AG08396 (cell line): ENCODE data around the gene KIT.
A peak's percentile ranks its signal among the peaks of the same experiment; 100 is the strongest.

Experiments used
- DNase-seq: peaks from one replicate; pipeline ENCODE4 v3.0.0; 2012; ENCODE audit warnings: low spot score, mixed read lengths

Gene KIT

GRCh38 chr4:54661169-54661568 is 3.4 kb downstream of the KIT start:
- no peak for DNase-seq

GRCh38 chr4:54661686-54662085 is 3.9 kb downstream of the KIT start:
- peak; percentile 76 for DNase-seq

DNA sequence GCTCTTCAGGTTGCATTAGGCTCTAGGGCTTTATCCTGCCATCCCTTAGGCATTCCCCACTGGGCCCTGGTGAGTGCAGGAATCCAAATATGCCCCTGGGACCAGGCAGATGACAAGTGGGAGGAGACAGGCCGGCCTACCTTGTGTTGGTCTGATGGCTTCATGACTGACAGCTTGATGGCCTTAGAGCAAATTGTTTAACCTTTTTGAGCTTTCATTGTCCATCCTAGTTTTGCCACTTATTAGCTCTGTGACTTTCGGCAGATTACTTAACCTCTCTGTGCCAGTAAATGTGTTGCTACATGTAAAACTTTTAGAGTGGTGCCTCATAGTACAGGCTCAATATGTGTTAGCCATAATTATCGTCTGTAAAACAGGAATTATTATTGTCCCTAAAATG is 4.4 kb downstream of the KIT start:
- DNase-seq: no peak

GRCh38 chr4:54662901-54663585 is 5.3 kb downstream of the KIT start:
- DNase-seq: no peak

DNA sequence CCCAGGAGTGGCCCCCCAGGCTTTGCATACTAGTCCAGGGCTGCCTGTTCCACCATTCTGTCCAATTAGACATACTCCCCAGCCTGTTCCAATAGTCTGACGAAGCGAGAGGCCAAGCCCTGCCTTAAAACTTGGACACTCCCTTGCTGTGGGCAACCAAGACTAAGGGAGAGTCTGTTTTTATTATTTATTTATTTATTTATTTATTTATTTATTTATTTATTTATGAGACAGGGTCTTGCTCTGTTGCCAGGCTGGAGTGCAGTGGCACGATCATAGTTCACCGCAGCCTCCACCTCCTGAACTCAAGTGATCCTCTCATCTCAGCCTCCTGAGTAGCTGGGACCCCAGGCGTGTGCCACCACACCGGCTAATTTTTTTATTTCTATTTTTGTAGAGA is 6.6 kb downstream of the KIT start:
- no peak for DNase-seq

DNA sequence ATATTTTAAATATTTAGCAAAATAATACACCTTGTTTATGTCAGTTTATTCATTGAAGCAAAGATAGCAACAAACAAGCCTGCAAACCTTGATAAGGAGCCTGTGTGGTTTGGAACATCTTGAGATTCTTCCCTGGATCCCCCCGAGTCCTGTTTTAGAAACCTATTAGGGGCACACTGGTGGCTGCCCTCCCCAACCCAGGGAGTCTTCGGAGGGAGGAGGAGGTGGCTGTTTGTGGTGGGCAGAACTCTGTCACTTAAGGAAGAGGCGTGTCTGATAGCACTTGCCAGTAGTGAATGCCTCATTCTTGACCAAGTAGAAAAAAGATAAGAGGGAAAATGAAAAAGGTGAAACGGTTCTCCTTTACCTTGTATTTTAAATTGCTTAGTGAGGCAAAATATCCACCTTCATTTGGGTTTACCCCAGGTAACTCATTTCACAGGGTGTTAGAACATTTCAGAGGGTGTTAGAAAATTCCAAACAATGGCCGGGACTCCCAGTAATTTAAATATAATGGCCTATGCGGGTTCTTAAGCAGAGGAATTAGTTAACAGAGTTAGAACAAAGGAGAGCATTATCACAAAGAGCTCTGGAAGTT is 10.4 kb downstream of the KIT start:
- DNase-seq: no peak

DNA sequence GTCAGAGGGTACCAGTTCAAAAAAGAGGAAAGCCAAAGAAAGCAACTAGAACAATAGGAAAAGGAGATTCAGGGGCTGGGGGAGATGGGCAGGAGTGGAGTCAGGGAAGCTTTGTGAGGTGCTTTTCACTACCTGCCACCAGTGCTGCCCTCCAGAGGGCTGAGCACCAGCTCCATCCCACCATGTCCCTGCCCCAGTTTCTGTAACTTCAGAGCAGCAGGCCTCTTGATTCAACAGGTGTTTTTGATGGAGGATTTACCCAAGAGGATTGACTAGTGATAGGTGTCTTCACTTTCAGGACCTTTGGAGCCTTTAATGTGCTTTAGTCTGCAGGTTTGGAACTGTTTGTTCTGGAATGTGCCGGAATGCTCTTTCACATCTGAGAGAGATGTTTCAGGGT is 12.1 kb downstream of the KIT start:
- no peak for DNase-seq

- no peak for DNase-seq
Measured at GRCh38 chr4:54675721-54676461, 18.1 kb downstream of the KIT start.

- DNase-seq: no peak
Measured at GRCh38 chr4:54676658-54677057, 18.9 kb downstream of the KIT start.

- no peak for DNase-seq
Measured at GRCh38 chr4:54677416-54677815, 19.7 kb downstream of the KIT start.

GRCh38 chr4:54677853-54678650 is 20.3 kb downstream of the KIT start:
- no peak for DNase-seq

DNA sequence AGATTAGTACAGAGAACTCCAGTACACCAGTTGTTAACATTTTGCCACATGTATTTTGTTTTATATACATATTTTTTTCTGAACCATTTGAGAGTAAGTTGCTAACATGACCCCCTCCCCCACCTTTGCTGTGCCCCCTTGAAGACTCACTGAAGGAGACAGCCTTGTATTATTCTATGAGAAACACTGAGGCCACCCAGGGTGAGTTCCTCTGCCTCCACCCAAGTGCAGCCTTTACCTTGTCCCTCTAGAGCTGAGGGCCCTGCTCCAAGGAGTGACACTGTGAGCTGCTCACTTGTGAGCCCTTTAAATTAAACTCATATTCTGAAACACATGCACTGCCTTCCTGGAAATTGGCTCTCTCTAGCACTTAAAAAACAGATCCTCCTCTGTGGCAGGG is 21.1 kb downstream of the KIT start:
- DNase-seq: no peak

DNA sequence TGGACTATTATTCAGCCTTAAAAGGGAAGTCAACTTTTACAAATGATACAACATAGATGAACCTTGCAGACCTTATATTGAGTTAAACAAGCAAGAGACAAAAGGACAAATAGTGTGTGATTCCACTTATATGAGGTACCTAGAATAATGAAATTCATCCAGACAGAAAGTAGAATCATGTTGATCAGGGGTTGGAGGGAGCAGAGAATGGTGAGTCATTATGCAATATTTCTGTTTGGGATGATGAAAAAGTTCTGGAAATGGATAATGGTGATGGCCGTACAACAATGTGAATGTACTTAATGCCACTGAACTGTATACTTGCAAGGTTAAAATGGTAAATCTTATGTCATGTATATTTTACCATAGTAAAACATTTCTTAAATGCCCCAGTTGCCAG is 22.1 kb downstream of the KIT start:
- DNase-seq: no peak

DNA sequence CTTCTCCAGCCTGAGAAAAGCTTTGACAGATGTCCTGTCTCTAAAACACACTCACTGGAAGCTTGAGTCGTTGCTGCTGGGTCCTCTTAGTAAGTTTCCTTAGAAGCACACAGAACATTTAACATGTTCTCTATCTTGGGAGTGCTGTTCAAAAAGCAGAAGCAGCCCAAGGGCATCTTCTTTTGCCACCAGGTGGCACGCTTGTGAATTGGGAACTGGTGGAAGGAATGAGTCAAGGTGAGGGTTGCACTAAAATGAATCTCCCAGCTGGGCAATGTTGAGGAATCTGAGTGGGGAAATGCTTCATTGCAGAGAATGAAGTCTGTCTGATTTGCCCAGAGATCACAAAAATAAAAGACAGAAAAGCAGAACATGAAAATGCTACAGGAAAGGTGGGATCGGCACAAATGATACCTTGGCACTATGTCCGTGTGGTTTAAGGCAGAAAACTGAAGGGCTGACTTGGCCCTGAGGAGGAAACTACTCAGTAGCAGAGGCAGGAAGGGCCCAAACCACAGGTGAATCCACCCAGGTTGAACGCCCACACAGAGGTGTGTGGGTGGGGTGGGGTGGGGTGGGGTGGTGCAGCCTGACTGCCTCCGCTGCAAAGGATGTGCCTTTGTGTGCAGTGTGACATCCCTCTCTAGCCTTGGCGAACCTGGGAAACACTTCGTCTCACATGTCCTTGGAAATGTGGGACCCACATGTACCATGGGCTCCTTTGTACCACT is 26.0 kb downstream of the KIT start:
- no peak for DNase-seq

- no peak for DNase-seq
Measured at GRCh38 chr4:54685810-54686209, 28.1 kb downstream of the KIT start.

DNA sequence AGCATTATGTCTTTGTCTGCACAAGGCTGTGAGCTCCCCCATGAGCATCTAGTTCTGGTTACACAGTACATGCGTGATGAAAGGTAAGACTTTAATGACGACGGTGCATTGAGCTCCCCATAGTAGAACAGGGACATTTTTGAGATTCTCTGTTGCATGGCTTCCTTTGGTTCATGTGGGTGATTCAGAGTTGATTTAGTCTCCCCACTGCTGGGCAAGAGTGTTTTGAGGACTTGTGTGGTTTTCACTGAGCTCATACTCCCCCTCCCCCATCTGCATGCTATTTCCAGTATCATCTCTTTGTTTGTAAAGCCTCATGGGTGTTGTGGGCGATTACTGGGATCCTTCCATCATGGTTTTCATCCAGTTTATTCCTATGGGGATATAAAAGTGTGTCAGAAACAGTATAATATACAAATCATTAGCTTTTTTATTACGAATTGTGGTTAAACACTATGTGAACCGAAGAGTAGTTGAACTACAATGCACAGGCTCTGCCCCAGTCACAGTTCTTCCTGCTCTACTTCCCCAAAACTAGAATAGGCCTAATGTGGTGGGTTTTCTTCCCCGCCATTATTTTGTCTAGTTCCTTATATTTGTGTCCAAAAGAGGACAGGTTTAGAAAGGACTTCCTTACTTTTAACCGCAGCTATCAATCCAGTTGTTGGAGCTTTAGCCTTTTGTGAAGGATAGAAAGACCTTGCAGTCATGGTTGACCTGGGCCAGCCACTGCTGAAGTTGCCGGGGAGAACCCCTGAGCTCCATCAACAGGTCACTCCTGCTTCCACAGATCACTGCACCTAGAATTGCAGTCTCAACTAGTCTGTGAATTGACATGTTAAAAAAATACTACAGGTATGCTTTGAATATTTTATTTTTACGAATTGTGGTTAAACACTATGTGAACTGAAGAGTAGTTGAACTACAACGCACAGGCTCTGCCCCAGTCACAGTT is 30.4 kb downstream of the KIT start:
- no peak for DNase-seq

DNA sequence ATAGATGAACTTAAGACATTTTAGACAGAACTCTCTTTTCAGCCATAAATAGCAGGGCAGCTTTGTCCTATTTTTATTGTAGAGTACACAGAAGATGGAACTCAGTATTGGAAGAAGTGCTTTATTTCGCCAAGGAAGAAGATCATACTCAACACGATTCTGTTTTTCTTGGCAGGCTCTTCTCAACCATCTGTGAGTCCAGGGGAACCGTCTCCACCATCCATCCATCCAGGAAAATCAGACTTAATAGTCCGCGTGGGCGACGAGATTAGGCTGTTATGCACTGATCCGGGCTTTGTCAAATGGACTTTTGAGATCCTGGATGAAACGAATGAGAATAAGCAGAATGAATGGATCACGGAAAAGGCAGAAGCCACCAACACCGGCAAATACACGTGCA is 37.6 kb downstream of the KIT start:
- no peak for DNase-seq

- DNase-seq: no peak
Measured at GRCh38 chr4:54695788-54696187, 38.0 kb downstream of the KIT start.

- DNase-seq: no peak
Measured at GRCh38 chr4:54696649-54697048, 38.9 kb downstream of the KIT start.

DNA sequence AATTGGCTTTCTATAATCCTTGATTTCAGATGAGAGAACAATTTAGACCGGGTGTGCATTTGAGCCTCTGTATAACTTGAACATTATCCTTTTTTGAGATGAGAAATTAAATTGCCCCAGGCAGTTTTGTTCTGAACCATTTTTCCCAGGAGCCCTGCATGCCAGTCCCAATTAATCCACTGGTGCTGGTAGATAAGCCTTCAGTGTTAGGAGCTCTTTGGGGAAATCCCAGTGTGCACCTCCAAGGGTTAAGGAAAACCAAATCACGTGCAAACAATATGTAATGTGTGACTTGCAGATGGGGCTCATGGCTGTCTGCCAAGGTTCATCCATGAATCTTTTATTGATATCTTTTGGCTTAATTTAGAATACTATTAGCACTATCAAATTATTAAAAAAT is 43.2 kb downstream of the KIT start:
- no peak for DNase-seq

DNA sequence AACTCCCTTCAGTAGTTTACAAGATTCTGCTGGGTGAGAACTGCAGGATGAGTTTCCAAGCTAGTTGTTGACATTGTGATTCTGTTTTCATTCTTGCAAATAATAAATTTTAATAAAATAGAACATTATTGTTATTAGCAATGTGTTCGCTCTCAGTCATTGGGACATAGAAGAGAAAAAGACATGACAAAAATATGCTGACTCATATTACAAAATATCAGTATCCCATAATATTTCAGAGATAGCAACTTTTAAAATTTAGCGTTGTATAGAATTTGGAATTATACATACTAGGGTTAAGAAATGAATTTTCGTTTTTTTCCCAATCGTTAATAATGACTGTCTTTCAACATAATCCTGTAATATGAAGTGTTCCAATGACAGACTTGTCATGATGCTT is 45.4 kb downstream of the KIT start:
- DNase-seq: no peak
